Islet of Langerhans (tissue), 1 donor: ENCODE results near the gene ETS1.

Experiments used
- FAIRE-seq: peaks from one replicate; lab custom pipeline; 2011; peaks lifted over from hg19 to GRCh38; lab: Jason Lieb, UNC

The ETS1 gene

DNA sequence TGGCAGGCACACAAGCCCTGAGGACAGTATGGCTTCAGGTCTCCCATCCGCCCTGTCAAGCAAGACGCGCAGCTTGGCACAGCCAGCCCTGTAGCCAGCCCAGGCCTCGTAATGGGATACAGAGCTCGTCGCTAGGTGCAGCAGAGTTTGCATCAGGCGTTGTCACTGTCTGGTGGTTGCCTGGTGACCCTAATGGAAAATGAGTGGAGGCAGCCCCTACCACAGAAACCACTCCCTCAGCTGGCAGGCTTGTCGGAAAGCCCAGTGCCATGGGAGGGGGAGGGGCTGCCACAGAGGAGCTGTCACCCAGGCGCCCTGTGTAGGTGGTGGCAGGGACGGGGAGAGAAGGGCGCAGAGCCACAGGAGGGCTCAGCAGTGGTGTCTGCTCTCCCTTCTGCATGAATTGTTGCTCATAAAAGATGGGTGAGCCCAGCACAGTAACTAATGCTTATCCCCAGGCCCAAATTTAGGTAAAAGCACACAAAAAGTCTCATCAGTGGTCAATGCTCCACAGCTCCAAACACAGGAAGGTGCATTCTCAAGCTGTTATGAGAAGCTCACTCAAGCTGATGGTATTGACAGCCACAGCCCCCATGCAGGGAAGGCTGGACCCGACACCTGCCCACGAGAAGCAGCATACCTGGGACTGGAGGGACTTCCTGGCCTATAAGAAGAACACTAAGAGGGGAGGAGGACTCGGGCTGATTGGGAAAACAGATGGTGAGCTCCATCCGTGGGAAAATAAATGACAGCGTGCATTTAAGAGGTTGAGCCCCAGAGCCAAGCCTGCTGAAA is 164.6 kb downstream of the ETS1 start:
- FAIRE-seq = peak; percentile 94

GRCh38 chr11:128421577-128422330 is 165.6 kb downstream of the ETS1 start:
- FAIRE-seq = no peak

DNA sequence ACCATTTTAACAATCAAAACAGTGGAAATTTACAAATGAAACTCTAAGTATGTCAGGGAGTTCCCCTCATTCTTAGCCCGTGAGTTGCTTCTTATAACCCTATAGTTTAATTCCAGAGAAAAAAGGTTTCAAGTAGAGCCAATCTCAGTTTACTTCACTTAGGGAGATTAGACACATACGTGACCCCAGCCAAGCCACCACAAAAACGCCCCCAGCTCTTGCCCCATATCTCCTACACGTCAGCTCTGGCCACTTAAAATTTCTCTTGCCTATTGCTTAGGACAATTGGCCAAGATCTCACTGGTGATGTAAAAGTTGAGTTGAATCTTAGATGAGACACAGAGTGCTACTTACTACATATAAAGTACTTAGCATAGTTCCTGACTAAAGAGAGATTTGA is 166.4 kb downstream of the ETS1 start:
- no peak for FAIRE-seq

- no peak for FAIRE-seq
Measured at GRCh38 chr11:128420265-128420664, 167.1 kb downstream of the ETS1 start.

DNA sequence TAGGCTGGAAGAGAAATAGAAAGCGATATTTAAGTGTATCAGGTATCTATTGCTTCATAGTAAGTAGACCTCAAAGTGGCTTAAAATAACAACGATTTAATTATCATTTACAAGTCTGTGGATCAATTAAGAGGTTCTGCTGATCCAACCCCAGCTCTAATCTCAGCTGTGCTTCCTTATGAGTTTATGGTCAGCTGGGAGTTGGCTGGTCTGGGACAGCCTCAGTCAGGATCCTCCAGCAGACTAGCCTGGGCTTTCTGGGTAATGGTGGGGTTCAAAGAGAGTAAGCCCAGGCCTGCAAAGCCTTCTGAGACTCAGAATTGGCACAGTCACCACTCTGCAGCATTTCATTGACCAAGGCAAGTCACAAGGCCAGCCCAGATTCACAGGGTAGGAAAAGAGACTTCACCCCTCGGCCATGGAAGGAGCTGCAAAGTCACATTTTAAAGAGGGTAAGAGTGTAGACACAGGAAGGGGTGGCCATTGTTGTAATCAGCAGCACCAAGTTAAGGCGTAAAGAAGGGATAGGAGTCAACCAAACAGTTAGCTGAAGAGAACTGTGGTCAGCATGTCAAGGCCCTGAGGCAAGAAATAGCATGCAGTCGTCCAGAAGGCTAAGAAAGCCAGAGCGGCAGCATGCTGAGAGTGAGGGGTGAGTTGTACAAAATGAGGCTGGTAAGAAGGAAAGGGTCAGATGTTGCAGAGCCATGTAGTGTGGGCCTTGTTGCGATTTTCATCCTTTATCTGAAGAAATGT is 168.2 kb downstream of the ETS1 start:
- FAIRE-seq = no peak

DNA sequence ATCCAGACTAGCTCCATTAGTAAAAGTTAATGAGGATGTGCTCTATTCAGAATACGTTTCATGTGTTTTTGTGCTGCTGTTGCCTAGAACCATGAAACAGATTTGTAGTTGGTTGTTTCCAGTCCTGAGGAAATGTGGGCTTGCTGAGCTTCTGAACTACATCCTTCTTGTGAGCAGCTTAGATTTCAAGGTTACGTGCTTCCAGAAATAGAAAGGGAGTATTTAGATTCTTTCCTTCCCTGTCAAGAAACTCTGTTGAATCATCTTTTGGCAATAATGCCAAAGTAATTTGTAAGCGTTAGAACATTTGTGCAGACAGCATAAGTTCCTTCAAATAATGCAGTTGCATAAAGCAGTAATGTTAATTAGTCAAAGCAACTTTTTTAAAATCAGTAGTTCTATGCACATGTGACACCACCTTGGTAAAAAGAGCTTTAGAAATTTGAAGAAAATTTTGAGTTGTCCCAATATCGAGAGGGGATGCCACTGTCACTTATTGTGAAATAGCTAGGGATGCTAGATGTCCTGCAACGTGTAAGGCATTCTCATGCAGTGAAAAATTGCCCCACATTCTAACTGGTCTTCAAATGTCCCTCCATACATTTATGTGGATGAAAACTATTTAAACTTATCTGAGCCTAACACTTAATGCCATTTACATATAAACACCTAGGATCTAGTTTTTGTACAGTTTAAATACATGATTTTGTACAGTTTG is 169.6 kb downstream of the ETS1 start:
- FAIRE-seq = peak; percentile 85

- FAIRE-seq = no peak
Measured at GRCh38 chr11:128416976-128417375, 170.4 kb downstream of the ETS1 start.

- FAIRE-seq = no peak
Measured at GRCh38 chr11:128415539-128415938, 171.8 kb downstream of the ETS1 start.

- peak; percentile 43 for FAIRE-seq
Measured at GRCh38 chr11:128412847-128413791, 174.2 kb downstream of the ETS1 start.

- FAIRE-seq = no peak
Measured at GRCh38 chr11:128411812-128412211, 175.5 kb downstream of the ETS1 start.

DNA sequence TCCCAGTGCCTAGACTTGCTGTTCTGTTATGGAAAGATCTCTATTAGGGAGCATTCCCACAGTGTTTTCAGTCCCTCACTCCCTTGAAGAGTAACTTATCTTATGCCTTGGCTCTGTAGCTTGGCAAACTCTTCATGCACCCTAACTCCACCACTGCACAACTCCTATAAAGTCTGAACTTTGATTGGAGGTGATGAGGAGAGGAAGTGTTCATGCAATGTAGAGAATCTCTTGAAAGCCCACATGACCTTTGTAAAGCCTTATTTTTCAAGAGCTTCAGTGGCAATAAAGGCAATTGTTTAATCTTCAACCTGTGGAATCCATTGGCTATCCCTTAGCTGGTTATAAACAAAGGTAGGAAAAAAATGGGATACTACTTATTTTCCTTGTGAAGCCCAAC is 176.2 kb downstream of the ETS1 start:
- no peak for FAIRE-seq

DNA sequence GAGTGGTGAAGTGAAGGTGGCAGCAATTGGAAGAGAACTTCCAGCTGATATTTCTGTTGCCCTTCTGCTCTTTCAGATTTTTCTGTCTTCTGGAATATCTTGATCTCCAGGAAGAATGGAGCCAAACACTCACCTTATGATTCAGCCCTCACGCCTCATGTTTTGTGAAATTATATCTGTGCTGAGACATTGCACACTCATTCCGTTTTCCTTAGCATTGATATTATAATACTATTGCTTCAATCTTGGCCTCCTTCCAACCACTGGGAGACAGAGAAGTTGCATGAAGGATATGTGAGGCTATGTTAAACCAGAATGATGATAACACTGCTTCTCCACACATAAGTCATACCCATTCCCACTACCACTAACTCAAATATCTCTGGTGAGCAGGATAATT is 177.9 kb downstream of the ETS1 start:
- no peak for FAIRE-seq
